ENCODE results near the gene ANKRD23.

Gene ANKRD23

DNA sequence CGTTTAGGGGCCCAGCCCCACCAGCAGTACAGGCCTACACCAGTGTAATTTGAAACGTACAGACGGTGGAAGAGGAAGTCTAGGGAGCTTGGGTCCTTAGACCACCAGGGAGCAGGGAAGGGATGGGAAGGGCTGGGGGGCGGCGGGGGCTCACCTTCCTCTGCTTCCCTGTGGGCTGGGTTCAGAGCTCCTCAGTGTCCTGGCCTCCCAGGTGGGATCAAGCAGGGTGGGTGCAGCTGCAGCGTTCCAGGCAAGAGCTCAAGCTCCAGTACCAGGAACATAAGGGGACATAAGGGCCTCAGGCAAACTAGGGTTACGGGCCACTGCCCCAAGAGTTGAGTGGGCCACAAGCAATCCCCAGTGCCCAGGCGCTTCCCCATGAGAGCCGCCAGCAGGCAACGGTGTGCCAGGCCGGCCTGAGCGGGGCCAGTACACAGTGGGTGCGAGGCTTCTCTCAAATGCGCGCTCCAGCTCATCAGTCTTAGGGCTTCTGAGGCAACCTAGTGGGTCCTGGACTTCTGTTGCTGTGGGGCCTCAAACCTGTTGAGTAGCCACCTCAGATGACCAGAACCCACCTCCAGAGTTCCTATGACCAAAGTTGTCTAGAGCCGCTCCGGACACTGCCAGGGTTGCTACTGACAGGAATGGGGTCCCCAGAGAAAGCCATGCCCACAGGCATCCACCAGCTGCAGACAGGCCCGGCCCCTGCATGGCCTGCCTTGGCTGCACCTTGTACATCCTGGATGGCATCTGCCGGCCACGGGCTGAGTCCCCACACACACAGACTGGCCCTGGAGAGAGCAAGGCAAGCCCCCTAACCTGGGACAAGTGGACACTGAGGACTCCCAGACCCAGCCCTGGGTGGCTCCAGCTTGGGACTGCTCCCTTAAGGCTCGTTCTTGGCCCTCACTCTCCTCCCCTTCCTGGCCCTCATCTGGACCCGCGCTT is 5.2 kb downstream of the ANKRD23 start:
- DNase-seq (ENCODE audit: low spot score), result no peak

GRCh38 chr2:96837575-96837974 is 6.2 kb downstream of the ANKRD23 start:
- no peak for DNase-seq (ENCODE audit: low spot score)

DNA sequence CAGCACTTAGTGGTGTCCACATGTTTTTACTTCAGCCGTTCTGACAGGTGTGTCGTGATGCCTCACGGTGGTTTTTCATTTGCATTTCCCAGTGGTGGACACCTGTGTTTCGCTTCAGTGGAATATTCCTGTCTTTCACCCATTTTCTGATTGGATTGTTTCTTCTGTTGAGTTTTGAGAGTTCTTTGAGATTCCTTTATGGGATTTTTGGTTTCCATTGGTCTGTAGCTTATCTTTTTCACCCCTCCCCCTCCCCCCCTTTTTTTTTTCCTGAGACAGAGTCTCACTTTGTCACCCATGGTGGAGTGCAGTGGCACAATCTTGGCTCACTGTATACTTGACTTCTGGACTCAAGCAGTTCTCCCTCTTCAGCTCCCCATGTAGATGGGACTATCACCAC is 8.0 kb downstream of the ANKRD23 start:
- DNase-seq (ENCODE audit: low spot score), result no peak

DNA sequence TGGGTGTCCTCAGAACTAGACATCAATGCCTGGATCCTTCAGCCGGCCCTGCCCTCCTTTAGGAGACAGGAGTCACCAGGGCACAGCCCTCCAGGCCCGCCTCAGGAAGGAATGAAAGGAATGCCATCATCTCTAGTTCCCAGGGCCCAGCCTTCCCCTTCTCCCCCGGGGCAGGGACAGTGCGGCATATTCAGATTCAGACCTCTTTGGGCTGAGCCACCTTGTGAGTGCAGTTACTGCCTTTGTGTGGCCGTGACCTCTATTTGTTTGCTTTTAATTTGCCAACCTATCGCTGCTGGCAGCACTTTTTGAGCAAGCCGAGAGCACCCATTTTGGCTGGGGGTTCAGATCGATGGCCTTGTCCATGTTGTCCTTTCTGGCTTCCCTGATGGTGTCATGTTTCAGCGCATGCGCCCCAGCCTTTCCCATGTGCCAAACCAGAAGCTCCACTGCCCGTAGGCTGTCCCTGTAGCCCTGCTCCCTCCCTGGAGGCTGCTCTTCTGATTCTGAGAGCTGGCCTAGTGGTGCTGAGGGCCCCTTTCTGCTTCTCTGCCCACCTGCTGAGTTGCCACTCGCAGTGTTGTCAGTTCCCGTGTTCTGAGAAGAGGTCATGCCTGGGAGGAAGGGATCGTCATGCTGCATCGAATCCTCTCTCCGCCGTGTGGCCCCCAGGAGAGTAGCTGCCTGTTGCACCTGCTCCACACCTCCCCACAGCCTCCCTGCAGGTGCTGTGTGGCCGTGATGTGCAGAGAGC is 10.9 kb downstream of the ANKRD23 start:
- peak; percentile 59 for DNase-seq (ENCODE audit: low spot score)

DNA sequence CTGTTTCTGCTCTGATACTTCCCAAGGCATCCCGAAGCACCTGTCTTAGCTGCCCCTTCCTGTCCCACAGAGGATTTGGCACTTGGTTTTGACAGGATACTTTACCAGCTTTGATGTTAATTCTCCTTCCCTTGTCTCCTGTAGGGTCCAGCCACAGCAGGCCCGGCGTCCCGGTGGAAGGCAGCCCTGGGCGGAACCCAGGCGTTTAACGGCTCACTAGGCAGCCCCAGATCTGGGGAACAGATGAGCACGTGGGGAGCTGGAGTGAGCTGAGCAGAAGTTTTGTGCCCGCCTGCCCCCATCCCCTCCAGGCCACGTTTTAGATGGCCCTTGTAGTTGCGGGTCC is 11.4 kb downstream of the ANKRD23 start:
- DNase-seq (ENCODE audit: low spot score), result no peak

GRCh38 chr2:96831679-96832078 is 12.1 kb downstream of the ANKRD23 start:
- no peak for DNase-seq (ENCODE audit: low spot score)

DNA sequence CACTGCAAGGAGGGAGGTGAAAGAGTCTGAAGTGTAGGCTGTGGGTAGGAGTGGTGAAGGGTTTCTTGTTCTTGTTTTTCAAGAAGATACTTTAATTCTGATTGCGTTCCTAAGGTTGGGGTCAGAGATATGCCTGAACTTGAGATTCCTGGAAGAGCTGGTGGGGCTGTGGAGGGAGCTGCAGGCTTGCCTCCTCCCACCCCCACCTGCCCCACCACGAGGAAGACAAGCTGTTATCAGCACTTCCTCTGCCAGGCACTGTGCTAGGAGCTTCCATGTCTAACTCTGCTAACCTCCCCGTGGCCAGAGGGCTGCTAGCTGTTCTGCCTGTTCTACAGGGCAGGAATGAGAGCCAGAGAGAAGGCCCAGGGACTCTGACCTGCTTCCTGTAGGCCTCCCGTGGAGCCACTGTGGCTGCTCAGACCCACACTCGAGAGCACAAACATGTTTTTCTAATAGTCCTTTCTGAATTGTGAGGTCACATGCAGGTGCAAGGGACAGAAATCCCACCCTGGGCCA is 13.7 kb downstream of the ANKRD23 start:
- no peak for DNase-seq (ENCODE audit: low spot score)

GRCh38 chr2:96828874-96829273 is 14.9 kb downstream of the ANKRD23 start:
- no peak for DNase-seq (ENCODE audit: low spot score)

GRCh38 chr2:96828436-96828835 is 15.4 kb downstream of the ANKRD23 start:
- DNase-seq (ENCODE audit: low spot score), result no peak

- no peak for DNase-seq (ENCODE audit: low spot score)
Observed at GRCh38 chr2:96826546-96827278, 17.1 kb downstream of the ANKRD23 start.

- no peak for DNase-seq (ENCODE audit: low spot score)
Observed at GRCh38 chr2:96825057-96825456, 18.8 kb downstream of the ANKRD23 start.

DNA sequence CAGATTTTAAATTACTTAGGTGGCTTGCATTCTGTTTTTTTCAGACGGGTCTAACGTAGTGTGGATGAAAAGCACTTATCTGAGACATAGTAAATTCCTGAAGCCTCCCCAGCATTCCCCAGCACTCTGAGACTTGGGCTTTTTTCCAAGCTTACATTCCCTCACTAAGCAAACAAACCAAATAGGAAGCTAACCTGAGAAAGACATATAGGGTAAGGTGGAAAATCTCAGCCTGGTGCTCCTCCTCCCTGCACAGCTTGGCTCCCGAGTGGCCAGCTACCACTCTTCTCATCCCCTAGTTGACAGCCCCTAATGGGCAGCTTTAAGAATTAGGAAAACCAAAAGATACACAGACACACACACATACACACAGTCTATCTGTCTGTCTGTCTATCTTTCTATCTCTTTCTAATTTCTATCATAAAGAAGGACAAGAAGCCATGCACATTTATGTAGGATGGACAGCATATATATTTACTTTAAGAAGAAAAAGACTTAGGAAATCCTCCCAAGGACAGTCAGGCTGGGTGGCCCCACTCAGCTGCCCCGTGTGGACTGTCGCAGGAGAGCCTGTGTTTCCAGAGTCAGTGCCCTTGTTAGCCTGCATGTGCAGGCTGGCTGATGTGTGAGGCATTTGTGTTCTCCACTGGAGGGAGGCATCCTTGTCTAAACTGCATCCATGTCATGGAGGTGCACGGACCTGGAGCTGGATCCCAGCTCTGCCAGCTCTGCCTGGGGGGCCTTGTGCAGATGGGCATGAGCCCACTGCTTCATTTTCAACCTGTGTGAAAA is 19.5 kb downstream of the ANKRD23 start:
- no peak for DNase-seq (ENCODE audit: low spot score)

GRCh38 chr2:96823198-96823597 is 20.6 kb downstream of the ANKRD23 start:
- DNase-seq (ENCODE audit: low spot score), result no peak

GRCh38 chr2:96822786-96823185 is 21.0 kb downstream of the ANKRD23 start:
- DNase-seq (ENCODE audit: low spot score), result no peak

GRCh38 chr2:96821113-96821675 is 22.6 kb downstream of the ANKRD23 start:
- DNase-seq (ENCODE audit: low spot score), result no peak

DNA sequence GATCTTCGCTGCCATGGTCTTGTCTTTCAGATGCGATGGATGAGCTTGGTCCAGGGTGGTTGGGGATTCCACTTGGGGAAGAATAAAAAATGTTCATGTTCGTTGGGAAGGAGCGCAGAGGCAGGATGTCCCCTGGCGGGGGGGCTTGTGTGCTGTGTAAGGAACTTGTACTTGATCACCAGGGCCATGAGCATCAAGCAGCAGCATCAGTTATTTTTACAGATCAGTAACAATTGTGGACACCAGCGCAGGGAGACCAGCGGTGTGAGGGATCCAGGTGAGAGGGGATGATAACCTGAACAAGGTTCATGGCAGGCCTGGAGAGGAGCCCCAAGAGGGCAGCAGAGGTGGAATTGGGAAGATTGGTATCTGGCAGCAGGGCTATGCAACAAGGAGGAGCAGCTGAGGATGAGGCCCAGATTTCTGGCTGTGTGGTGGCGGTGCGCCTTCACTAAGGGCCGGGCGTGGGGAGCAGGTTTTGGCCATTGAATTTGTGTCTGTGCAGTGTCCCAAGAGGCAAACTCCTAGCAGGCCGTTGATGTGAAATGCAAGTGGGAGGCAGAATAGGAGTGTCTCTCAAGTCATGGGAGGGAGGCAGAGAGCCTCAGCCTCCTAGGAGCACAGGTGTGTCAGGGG is 23.8 kb downstream of the ANKRD23 start:
- no peak for DNase-seq (ENCODE audit: low spot score)

- DNase-seq (ENCODE audit: low spot score), result no peak
Observed at GRCh38 chr2:96819128-96819875, 24.5 kb downstream of the ANKRD23 start.

DNA sequence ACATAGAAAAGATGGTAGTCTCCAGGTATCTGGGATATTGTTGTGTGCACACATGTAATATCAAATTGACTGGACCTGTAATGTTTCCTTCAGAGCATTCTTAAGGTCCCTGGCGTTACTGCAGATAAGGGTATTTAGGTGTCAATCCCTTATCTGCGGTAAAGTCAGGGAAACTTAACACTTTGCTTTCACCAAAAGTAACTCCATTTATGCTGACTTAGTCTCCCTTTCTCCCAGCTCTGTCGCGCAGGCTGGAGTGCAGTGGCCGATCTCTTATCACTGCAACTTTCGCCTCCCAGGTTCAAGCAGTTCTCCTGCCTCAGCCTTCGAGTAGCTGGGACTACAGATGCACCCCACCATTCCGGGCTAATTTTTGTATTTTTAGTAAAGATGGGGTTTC is 25.9 kb downstream of the ANKRD23 start:
- no peak for DNase-seq (ENCODE audit: low spot score)

- no peak for DNase-seq (ENCODE audit: low spot score)
Observed at GRCh38 chr2:96816836-96817702, 26.8 kb downstream of the ANKRD23 start.
